CD14-positive monocyte (primary cell): ENCODE measurements around the gene PDZD7. TPM values are rescaled to one million over a fixed set of nuclear protein-coding genes. Genes with fewer than 3 reads are reported as not detected.

Source experiments
- DNase-seq, 3 donors: peaks; one replicate each; pipeline ENCODE4 v3.0.0-alpha.2; 2011 to 2022
- H2AFZ ChIP-seq: 2 replicates; pipeline ENCODE4 v1.6.0; 2012; ENCODE audit warnings: mild to moderate bottlenecking, low read depth, low read length, inconsistent platforms; ENCODE audit not compliant: insufficient read depth, poor library complexity, severe bottlenecking
- H3K27ac ChIP-seq, 2 donors: 1 replicate in 1 of 2; 2 replicates in 1 of 2; pipeline ENCODE4 v1.5.1; 2012 to 2013; ENCODE audit warnings: low read length in 2 of 2, control low read depth in 1 of 2, inconsistent platforms in 1 of 2, low read depth in 1 of 2, mild to moderate bottlenecking in 1 of 2
- H3K27me3 ChIP-seq, 2 donors: one replicate each; pipeline versions ENCODE4 v1.6.0 to v1.6.1; 2011 to 2013; ENCODE audit warnings: low read length in 2 of 2; ENCODE audit not compliant: control insufficient read depth in 2 of 2, insufficient read depth in 2 of 2
- H3K36me3 ChIP-seq, 2 donors: replicated peaks in 1 of 2; 1 replicate in 1 of 2; 2 replicates in 1 of 2; pipeline versions ENCODE4 v1.5.1 to v1.6.1; 2012 to 2013; ENCODE audit warnings: low read length in 2 of 2, control low read depth in 1 of 2, inconsistent platforms in 1 of 2, mild to moderate bottlenecking in 1 of 2; ENCODE audit not compliant: insufficient read depth in 2 of 2, control insufficient read depth in 1 of 2
- H3K4me1 ChIP-seq, 2 donors: 1 replicate in 1 of 2; 2 replicates in 1 of 2; pipeline versions ENCODE4 v1.5.1 to v1.6.1; 2012 to 2013; ENCODE audit warnings: low read length in 2 of 2, control low read depth in 1 of 2, inconsistent platforms in 1 of 2, mild to moderate bottlenecking in 1 of 2, moderate library complexity in 1 of 2; ENCODE audit not compliant: insufficient read depth in 2 of 2, control insufficient read depth in 1 of 2
- H3K4me2 ChIP-seq: replicated peaks from 2 replicates; pipeline ENCODE3; 2012; ENCODE audit warnings: low read length, moderate library complexity, mild to moderate bottlenecking; ENCODE audit not compliant: poor library complexity, severe bottlenecking; ENCODE audit errors: extremely low read depth
- H3K4me3 ChIP-seq, 3 experiments: fragments of 200-600 bp in 1 of 3; sonication (generic) in 1 of 3; replicated peaks in 1 of 3; 1 replicate in 2 of 3; 2 replicates in 1 of 3; pipeline ENCODE4 v1.5.1; 2011 to 2013; ENCODE audit warnings: low read length in 3 of 3, mild to moderate bottlenecking in 3 of 3, control low read depth in 2 of 3, low read depth in 2 of 3, inconsistent platforms in 1 of 3, moderate library complexity in 1 of 3
- H3K79me2 ChIP-seq: 2 replicates; pipeline ENCODE4 v1.6.0; 2012; ENCODE audit warnings: mild to moderate bottlenecking, control low read depth, inconsistent platforms, low read length, moderate library complexity; ENCODE audit not compliant: insufficient read depth
- H3K9ac ChIP-seq: 2 replicates; pipeline ENCODE4 v1.6.0; 2017; ENCODE audit warnings: low read length, mild to moderate bottlenecking; ENCODE audit not compliant: insufficient read depth, poor library complexity, severe bottlenecking
- H3K9me3 ChIP-seq, 2 donors: replicated peaks in 1 of 2; 1 replicate in 1 of 2; 2 replicates in 1 of 2; pipeline versions ENCODE4 v1.5.1 to v1.6.1; 2012 to 2013; ENCODE audit warnings: low read length in 2 of 2, control low read depth in 1 of 2; ENCODE audit not compliant: control insufficient read depth in 1 of 2, insufficient read depth in 1 of 2
- H4K20me1 ChIP-seq: 2 replicates; pipeline ENCODE4 v1.6.0; 2012; ENCODE audit warnings: mild to moderate bottlenecking, low read length, control low read depth, moderate library complexity; ENCODE audit not compliant: insufficient read depth
- H3K27ac Mint-ChIP-seq, 7 donors: one replicate each; pipeline ENCODE4 v1.8.0; 2020; ENCODE audit warnings: mild to moderate bottlenecking in 7 of 7, mixed read lengths in 7 of 7, moderate library complexity in 6 of 7, inconsistent platforms in 2 of 7
- H3K27me3 Mint-ChIP-seq, 3 donors: one replicate each; pipeline ENCODE4 v1.8.0; 2021 to 2022; ENCODE audit warnings: low read depth in 3 of 3, mild to moderate bottlenecking in 3 of 3, mixed read lengths in 3 of 3, moderate library complexity in 3 of 3, inconsistent platforms in 1 of 3
- H3K36me3 Mint-ChIP-seq, 2 donors: one replicate each; pipeline ENCODE4 v1.8.0; 2020; ENCODE audit warnings: mixed read lengths in 2 of 2, inconsistent platforms in 1 of 2, mild to moderate bottlenecking in 1 of 2
- H3K4me1 Mint-ChIP-seq: one replicate; pipeline ENCODE4 v1.8.0; 2020; ENCODE audit warnings: mild to moderate bottlenecking, mixed read lengths
- H3K4me3 Mint-ChIP-seq, 2 donors: one replicate each; pipeline ENCODE4 v1.8.0; 2020; ENCODE audit warnings: mild to moderate bottlenecking in 2 of 2, mixed read lengths in 2 of 2, moderate library complexity in 1 of 2
- H3K9me3 Mint-ChIP-seq, 7 donors: one replicate each; pipeline ENCODE4 v1.8.0; 2020 to 2022; ENCODE audit warnings: mixed read lengths in 7 of 7, mild to moderate bottlenecking in 6 of 7, moderate library complexity in 6 of 7, inconsistent platforms in 2 of 7
- CTCF ChIP-seq: fragments of 200-600 bp; IDR thresholded peaks from one replicate; pipeline ENCODE4 v1.8.0; 2022; ENCODE audit warnings: antibody characterized with exemption, mild to moderate bottlenecking
- WGBS: methylation state at CpG from one replicate; pipeline ENCODE4 v1.1.5; 2013; ENCODE audit warnings: missing lambda C conversion rate; ENCODE audit not compliant: insufficient coverage; 5-methylcytosine and 5-hydroxymethylcytosine counted together
- intact Hi-C, 2 donors: fragments of 100-400 bp; cut with micrococcal nuclease; formaldehyde crosslinking; loops; one replicate each; pipeline versions ENCODE4 v1.15.0 to v1.15.1; 2023
- polyA plus RNA-seq, 3 donors: library from polyadenylated mRNA; depleted of rRNA in 1 of 3; unstranded in 2 of 3; stranded (reverse) in 1 of 3; fragments of 300-500 nt in 2 of 3; fragments of >200 nt in 1 of 3; fragmentation: Illumina TruSeq in 2 of 3; gene quantifications; 1 replicate in 2 of 3; 2 replicates in 1 of 3; pipeline ENCODE4 v1.2.3, GENCODE V29; 2012 to 2021

Gene PDZD7
- polyA plus RNA-seq, 3 donors: 0.73 TPM; not detected in 2

- Mint-ChIP-seq H3K27me3 (peaks cover 0 to 2% (median 2%) of the 10 kb centered on the region in 3 donors), H3K4me1 (peaks cover 25% of the 10 kb centered on the region), H3K4me3 (peak within 1 kb of the TSS; percentile 96 to 98), H3K9me3 (peaks cover 0 to 6% (median 4%) of the 10 kb centered on the region in 7 donors), H3K27ac (peak within 1 kb of the TSS; percentile 76 to 92 (median 89)), H3K36me3 (peaks cover 41 to 42% of the 10 kb centered on the region in 2 donors)
- Histone ChIP-seq H3K4me2 (peak within 1 kb of the TSS; percentile 99), H3K9ac (peak within 1 kb of the TSS; percentile 85), H3K36me3 (peaks cover 16 to 52% of the 10 kb centered on the region in 2 donors), H3K9me3 (no peaks in the 10 kb centered on the region), H2AFZ (peak within 1 kb of the TSS; percentile 100), H3K4me1 (peaks cover 16 to 24% of the 10 kb centered on the region in 2 donors), H3K4me3 (peak within 1 kb of the TSS; percentile 85 to 99 (median 98)), H4K20me1 (no peaks in the 10 kb centered on the region), H3K79me2 (peaks cover 32% of the 10 kb centered on the region), H3K27ac (peak within 1 kb of the TSS; percentile 34 to 77), H3K27me3 (no peaks in the 10 kb centered on the region)
- WGBS: under 1% methylated on average over 75 of the region's 75 CpGs
- TF ChIP-seq CTCF: no peak
- intact Hi-C loops: loop anchor here (5.0 to 10.0 kb wide), 2 partner anchors 72 to 75 kb away; partner anchors contain the start of gene SLF2 (in 2 of the 2)
- peak; percentile 72 to 83 (median 78) for DNase-seq
These were observed 43.8 kb downstream of the PDZD7 start, which contains the start of the genes MRPL43 and TWNK for GRCh38 chr10:100986952-100987684. Gene MRPL43 (minus strand): TSS chr10:100987497. CDS start chr10:100987443, 54 bp downstream. Gene TWNK (plus strand): TSS chr10:100987543. CDS start chr10:100988211, 668 bp downstream.

GRCh38 chr10:100986623-100986951 is 44.3 kb downstream of the PDZD7 start:
- Histone ChIP-seq H3K9ac (peak overlapping the region; percentile 85), H3K27ac (peak overlapping the region; percentile 34 to 77), H3K4me1 (peaks cover 16 to 24% of the 10 kb centered on the region in 2 donors), H4K20me1 (no peaks in the 10 kb centered on the region), H3K79me2 (peaks cover 32% of the 10 kb centered on the region), H2AFZ (peak overlapping the region; percentile 100), H3K27me3 (no peaks in the 10 kb centered on the region), H3K36me3 (peaks cover 16 to 58% of the 10 kb centered on the region in 2 donors), H3K9me3 (no peaks in the 10 kb centered on the region), H3K4me2 (peak overlapping the region; percentile 99), H3K4me3 (peak overlapping the region; percentile 85 to 99 (median 98))
- H3K27ac Mint-ChIP-seq: peak overlapping the region in 1 of 7 donors; percentile 90
- DNase-seq: no peak
- no peak for TF ChIP-seq CTCF
- 34% methylated on average over 17 of the region's 17 CpGs for WGBS
- H3K27me3 Mint-ChIP-seq: peaks cover 0 to 2% (median 2%) of the 10 kb centered on the region in 3 donors
- H3K36me3 Mint-ChIP-seq: peaks cover 43 to 45% of the 10 kb centered on the region in 2 donors
- peaks cover 0 to 6% (median 4%) of the 10 kb centered on the region in 7 donors for H3K9me3 Mint-ChIP-seq
- peak overlapping the region; percentile 96 to 98 for H3K4me3 Mint-ChIP-seq
- H3K4me1 Mint-ChIP-seq: peaks cover 25% of the 10 kb centered on the region
- intact Hi-C loops: loop anchor here (5.0 to 10.0 kb wide), 2 partner anchors 72 to 74 kb away; partner anchors contain the start of gene SLF2 (in 2 of the 2)
